Measurements from ENCODE around the gene VPS13D.

Gene VPS13D

GRCh38 chr1:12543740-12544154 is 313.9 kb downstream of the VPS13D start:
- Histone ChIP-seq H3K4me1 (ENCODE audit: insufficient read depth, poor library complexity, severe bottlenecking) (no peaks in the 10 kb centered on the region), H3K27me3 (ENCODE audit: insufficient read depth, poor library complexity, severe bottlenecking) (no peaks in the 10 kb centered on the region), H3K36me3 (ENCODE audit: low read depth) (no peaks in the 10 kb centered on the region), H3K4me3 (ENCODE audit: severe bottlenecking) (no peak overlapping the region), H3K9me3 (ENCODE audit: severe bottlenecking) (no peaks in the 10 kb centered on the region), H3K27ac (ENCODE audit: poor library complexity, severe bottlenecking) (no peak overlapping the region)
- TF ChIP-seq, protein P1, sequence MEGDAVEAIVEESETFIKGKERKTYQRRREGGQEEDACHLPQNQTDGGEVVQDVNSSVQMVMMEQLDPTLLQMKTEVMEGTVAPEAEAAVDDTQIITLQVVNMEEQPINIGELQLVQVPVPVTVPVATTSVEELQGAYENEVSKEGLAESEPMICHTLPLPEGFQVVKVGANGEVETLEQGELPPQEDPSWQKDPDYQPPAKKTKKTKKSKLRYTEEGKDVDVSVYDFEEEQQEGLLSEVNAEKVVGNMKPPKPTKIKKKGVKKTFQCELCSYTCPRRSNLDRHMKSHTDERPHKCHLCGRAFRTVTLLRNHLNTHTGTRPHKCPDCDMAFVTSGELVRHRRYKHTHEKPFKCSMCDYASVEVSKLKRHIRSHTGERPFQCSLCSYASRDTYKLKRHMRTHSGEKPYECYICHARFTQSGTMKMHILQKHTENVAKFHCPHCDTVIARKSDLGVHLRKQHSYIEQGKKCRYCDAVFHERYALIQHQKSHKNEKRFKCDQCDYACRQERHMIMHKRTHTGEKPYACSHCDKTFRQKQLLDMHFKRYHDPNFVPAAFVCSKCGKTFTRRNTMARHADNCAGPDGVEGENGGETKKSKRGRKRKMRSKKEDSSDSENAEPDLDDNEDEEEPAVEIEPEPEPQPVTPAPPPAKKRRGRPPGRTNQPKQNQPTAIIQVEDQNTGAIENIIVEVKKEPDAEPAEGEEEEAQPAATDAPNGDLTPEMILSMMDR (IDR thresholded peaks at IDR 0.05; ENCODE audit: poor library complexity, severe bottlenecking): no peak
- DNase-seq (ENCODE audit: low spot score) (no peak), ATAC-seq (ENCODE audit: low read depth) (no peak)

GRCh38 chr1:12544357-12544756 is 314.5 kb downstream of the VPS13D start:
- Histone ChIP-seq H3K9me3 (ENCODE audit: severe bottlenecking) (no peaks in the 10 kb centered on the region), H3K36me3 (ENCODE audit: low read depth) (no peaks in the 10 kb centered on the region), H3K27ac (ENCODE audit: poor library complexity, severe bottlenecking) (no peak overlapping the region), H3K4me1 (ENCODE audit: insufficient read depth, poor library complexity, severe bottlenecking) (peaks cover 4% of the 10 kb centered on the region), H3K27me3 (ENCODE audit: insufficient read depth, poor library complexity, severe bottlenecking) (no peaks in the 10 kb centered on the region), H3K4me3 (ENCODE audit: severe bottlenecking) (no peak overlapping the region)
- DNase-seq (ENCODE audit: low spot score) (no peak), ATAC-seq (ENCODE audit: low read depth) (no peak)
- TF ChIP-seq, protein P1 (IDR thresholded peaks at IDR 0.05; ENCODE audit: poor library complexity, severe bottlenecking): no peak

GRCh38 chr1:12544992-12545391 is 315.2 kb downstream of the VPS13D start:
- no peaks in the 10 kb centered on the region for H3K27me3 ChIP-seq (ENCODE audit: insufficient read depth, poor library complexity, severe bottlenecking)
- no peaks in the 10 kb centered on the region for H3K9me3 ChIP-seq (ENCODE audit: severe bottlenecking)
- DNase-seq (ENCODE audit: low spot score) (peak; percentile 23), ATAC-seq (ENCODE audit: low read depth) (no peak)
- peaks cover 8% of the 10 kb centered on the region for H3K4me1 ChIP-seq (ENCODE audit: insufficient read depth, poor library complexity, severe bottlenecking)
- H3K4me3 ChIP-seq (ENCODE audit: severe bottlenecking): no peak overlapping the region
- TF ChIP-seq, protein P1 (IDR thresholded peaks at IDR 0.05; ENCODE audit: poor library complexity, severe bottlenecking): no peak
- no peaks in the 10 kb centered on the region for H3K36me3 ChIP-seq (ENCODE audit: low read depth)
- no peak overlapping the region for H3K27ac ChIP-seq (ENCODE audit: poor library complexity, severe bottlenecking)

- Histone ChIP-seq H3K4me3 (ENCODE audit: severe bottlenecking) (no peak overlapping the region), H3K36me3 (ENCODE audit: low read depth) (no peaks in the 10 kb centered on the region), H3K27ac (ENCODE audit: poor library complexity, severe bottlenecking) (no peak overlapping the region), H3K27me3 (ENCODE audit: insufficient read depth, poor library complexity, severe bottlenecking) (no peaks in the 10 kb centered on the region), H3K4me1 (ENCODE audit: insufficient read depth, poor library complexity, severe bottlenecking) (peaks cover 11% of the 10 kb centered on the region), H3K9me3 (ENCODE audit: severe bottlenecking) (no peaks in the 10 kb centered on the region)
- TF ChIP-seq, protein P1 (IDR thresholded peaks at IDR 0.05; ENCODE audit: poor library complexity, severe bottlenecking): no peak
- DNase-seq (ENCODE audit: low spot score) (peak; percentile 29), ATAC-seq (ENCODE audit: low read depth) (no peak)
These were observed 317.1 kb downstream of the VPS13D start for GRCh38 chr1:12546771-12547585.
